C1 segment of cervical spinal cord (tissue), 14 donors: ENCODE measurements around the gene FLG.
"Not testable (repeated sequence)": the region's sequence is repeated elsewhere in the genome, so short reads cannot be mapped to it uniquely, and the experiment has no call there.

Source experiments
- DNase-seq, 14 donors: peaks; one replicate each; lab custom pipeline; 2025; lab: John Stamatoyannopoulos, UW

Gene FLG

GRCh38 chr1:152303139-152303872 is 21.7 kb downstream of the FLG start:
- not testable (repeated sequence) for DNase-seq

GRCh38 chr1:152256394-152256793 is 68.6 kb downstream of the FLG start:
- not testable (repeated sequence) for DNase-seq
